ENCODE measurements around the gene FAM156B. TPM values are rescaled to one million over a fixed set of nuclear protein-coding genes. Genes with fewer than 3 reads are reported as not detected.
"Not testable (repeated sequence)": the region's sequence is repeated elsewhere in the genome, so short reads cannot be mapped to it uniquely, and the experiment has no call there.

FAM156B gene
- total RNA-seq = 10 to 100 TPM; 10.3 to 12.2 TPM

- POLR2A ChIA-PET; H3K36me3 Mint-ChIP-seq (ENCODE audit: low read depth); H3K4me3 Mint-ChIP-seq; DNase-seq; H3K27ac Mint-ChIP-seq; H3K4me1 Mint-ChIP-seq; CTCF ChIA-PET; H3K9me3 Mint-ChIP-seq; H3K27me3 Mint-ChIP-seq: not testable (repeated sequence)
These were observed at the start of gene FAM156B for GRCh38 chrX:52896855-52897709. Gene FAM156B, plus strand, starts transcription at chrX:52897330. Its CDS starts 9,896 bp downstream, at chrX:52907226.

- CTCF ChIA-PET = no interaction called here
These were observed 44.8 kb upstream of the FAM156B start for GRCh38 chrX:52852110-52852860.

GRCh38 chrX:52856991-52857525 is 40.1 kb upstream of the FAM156B start:
- H3K36me3 Mint-ChIP-seq (ENCODE audit: low read depth); H3K27ac Mint-ChIP-seq; H3K4me3 Mint-ChIP-seq; H3K4me1 Mint-ChIP-seq; CTCF ChIA-PET; DNase-seq; H3K27me3 Mint-ChIP-seq; H3K9me3 Mint-ChIP-seq; POLR2A ChIA-PET: not testable (repeated sequence)

More at GRCh38 chrX:52852110-52852860, 44.8 kb upstream of the FAM156B start:
- Mint-ChIP-seq H3K36me3 (ENCODE audit: low read depth) (no peaks in the 10 kb centered on the region), H3K27ac (no peak overlapping the region), H3K4me3 (no peak overlapping the region), H3K4me1 (no peaks in the 10 kb centered on the region), H3K27me3 (peaks cover 9% of the 10 kb centered on the region), H3K9me3 (no peaks in the 10 kb centered on the region)
- DNase-seq = no peak
- POLR2A ChIA-PET = no interaction called here

GRCh38 chrX:52865343-52865998 is 31.7 kb upstream of the FAM156B start:
- Mint-ChIP-seq H3K27ac (no peak overlapping the region), H3K27me3 (peaks cover 11% of the 10 kb centered on the region), H3K4me1 (no peaks in the 10 kb centered on the region), H3K36me3 (ENCODE audit: low read depth) (no peaks in the 10 kb centered on the region), H3K4me3 (no peak overlapping the region), H3K9me3 (no peaks in the 10 kb centered on the region)
- POLR2A ChIA-PET = no interaction called here
- no peak for DNase-seq
- CTCF ChIA-PET = no interaction called here

GRCh38 chrX:52867610-52868348 is 29.4 kb upstream of the FAM156B start, which contains the start of gene XAGE3:
Gene XAGE3, minus strand, starts transcription at chrX:52868083. Its CDS starts 950 bp downstream, at chrX:52867133.
- H3K27me3 Mint-ChIP-seq = peaks cover 11% of the 10 kb centered on the region
- H3K27ac Mint-ChIP-seq = no peak within 1 kb of the TSS
- ChIA-PET POLR2A (no interaction called here), CTCF (no interaction called here)
- no peak for DNase-seq
- H3K9me3 Mint-ChIP-seq = no peaks in the 10 kb centered on the region
- H3K4me3 Mint-ChIP-seq = no peak within 1 kb of the TSS
- no peaks in the 10 kb centered on the region for H3K4me1 Mint-ChIP-seq
- no peaks in the 10 kb centered on the region for H3K36me3 Mint-ChIP-seq (ENCODE audit: low read depth)

- Mint-ChIP-seq H3K36me3 (ENCODE audit: low read depth) (no peaks in the 10 kb centered on the region), H3K27me3 (peaks cover 7% of the 10 kb centered on the region), H3K9me3 (no peaks in the 10 kb centered on the region), H3K27ac (no peak overlapping the region), H3K4me1 (no peaks in the 10 kb centered on the region), H3K4me3 (no peak overlapping the region)
- ChIA-PET CTCF (no interaction called here), POLR2A (no interaction called here)
- no peak for DNase-seq
These were observed 27.1 kb upstream of the FAM156B start for GRCh38 chrX:52870046-52870445.

- H3K4me3 Mint-ChIP-seq; CTCF ChIA-PET; H3K36me3 Mint-ChIP-seq (ENCODE audit: low read depth); POLR2A ChIA-PET; H3K27ac Mint-ChIP-seq; H3K4me1 Mint-ChIP-seq; DNase-seq; H3K27me3 Mint-ChIP-seq; H3K9me3 Mint-ChIP-seq: not testable (repeated sequence)
These were observed 23.3 kb upstream of the FAM156B start for GRCh38 chrX:52873825-52874224.

- DNase-seq = no peak
- POLR2A ChIA-PET = no interaction called here
- no peak overlapping the region for H3K4me3 Mint-ChIP-seq
- no peaks in the 10 kb centered on the region for H3K9me3 Mint-ChIP-seq
- H3K27ac Mint-ChIP-seq = no peak overlapping the region
- H3K36me3 Mint-ChIP-seq (ENCODE audit: low read depth) = no peaks in the 10 kb centered on the region
- no peaks in the 10 kb centered on the region for H3K4me1 Mint-ChIP-seq
- H3K27me3 Mint-ChIP-seq = peaks cover 7% of the 10 kb centered on the region
- CTCF ChIA-PET = no interaction called here
These were observed 22.5 kb upstream of the FAM156B start for GRCh38 chrX:52874661-52875060.

GRCh38 chrX:52875436-52875835 is 21.7 kb upstream of the FAM156B start:
- DNase-seq; H3K27me3 Mint-ChIP-seq; H3K4me3 Mint-ChIP-seq; CTCF ChIA-PET; POLR2A ChIA-PET; H3K36me3 Mint-ChIP-seq (ENCODE audit: low read depth); H3K9me3 Mint-ChIP-seq; H3K4me1 Mint-ChIP-seq; H3K27ac Mint-ChIP-seq: not testable (repeated sequence)

- H3K36me3 Mint-ChIP-seq (ENCODE audit: low read depth); DNase-seq; POLR2A ChIA-PET; H3K9me3 Mint-ChIP-seq; H3K27me3 Mint-ChIP-seq; CTCF ChIA-PET; H3K4me3 Mint-ChIP-seq; H3K4me1 Mint-ChIP-seq; H3K27ac Mint-ChIP-seq: not testable (repeated sequence)
These were observed 20.7 kb upstream of the FAM156B start for GRCh38 chrX:52876386-52876785.

- H3K27me3 Mint-ChIP-seq; DNase-seq; H3K4me3 Mint-ChIP-seq; CTCF ChIA-PET; H3K27ac Mint-ChIP-seq; POLR2A ChIA-PET; H3K36me3 Mint-ChIP-seq (ENCODE audit: low read depth); H3K4me1 Mint-ChIP-seq; H3K9me3 Mint-ChIP-seq: not testable (repeated sequence)
These were observed 9.7 kb upstream of the FAM156B start for GRCh38 chrX:52887459-52887858.

- CTCF ChIA-PET, POLR2A ChIA-PET: not testable (repeated sequence)
These were observed 9.0 kb upstream of the FAM156B start for GRCh38 chrX:52888090-52888489.

GRCh38 chrX:52896438-52896837 is 692 bp upstream of the FAM156B start:
- H3K27me3 Mint-ChIP-seq, H3K27ac Mint-ChIP-seq: not testable (repeated sequence)

More at GRCh38 chrX:52888090-52888489, 9.0 kb upstream of the FAM156B start:
- not testable (repeated sequence) for H3K4me3 Mint-ChIP-seq; H3K9me3 Mint-ChIP-seq; H3K36me3 Mint-ChIP-seq (ENCODE audit: low read depth); H3K27me3 Mint-ChIP-seq; H3K27ac Mint-ChIP-seq; H3K4me1 Mint-ChIP-seq; DNase-seq

More at GRCh38 chrX:52896438-52896837, 692 bp upstream of the FAM156B start:
- H3K4me1 Mint-ChIP-seq; DNase-seq; H3K36me3 Mint-ChIP-seq (ENCODE audit: low read depth); H3K4me3 Mint-ChIP-seq; POLR2A ChIA-PET; CTCF ChIA-PET; H3K9me3 Mint-ChIP-seq: not testable (repeated sequence)

All from activated CD4-positive, alpha-beta memory T cell treated with anti-CD3 and anti-CD28 coated beads, Interleukin-2, amount 10 ng/mL, durations not matched to agents 7 days and 5 days (primary cell).